SK-N-SH (cell line): Measurements from ENCODE around the gene RIN3. TPM values are rescaled to one million over a fixed set of nuclear protein-coding genes. Genes with fewer than 3 reads are reported as not detected.

Experiments
- CTCF ChIA-PET: fragments of 300-600, 350-600 bp; formaldehyde crosslinking; extraction: SDS; loops from one replicate; lab custom pipeline; 2021; lab: Yijun Ruan, JAX
- POLR2A ChIA-PET: fragments of 350-600 bp; sonication (Branson Sonifier 250); formaldehyde crosslinking; extraction: SDS; loops from one replicate; lab custom pipeline; 2020; ENCODE audit warnings: antibody characterized with exemption, inconsistent platforms; lab: Yijun Ruan, JAX
- DNase-seq: peaks from one replicate; pipeline ENCODE4 v3.0.0; 2012
- H2AFZ ChIP-seq: fragments of 200-600 bp; sonication (generic); 2 replicates; pipeline ENCODE4 v1.8.1; 2016; ENCODE audit warnings: antibody characterized with exemption, mild to moderate bottlenecking, low read depth
- H3F3A ChIP-seq: fragments of 200-600 bp; sonication (generic); replicated peaks from 2 replicates; pipeline ENCODE3; 2016; ENCODE audit warnings: antibody characterized with exemption, mild to moderate bottlenecking; ENCODE audit not compliant: insufficient read depth
- H3K27ac ChIP-seq, 2 experiments: fragments of 200-500 bp in 1 of 2; fragments of 200-600 bp in 1 of 2; sonication (Bioruptor generic) in 1 of 2; sonication (generic), shearing (Covaris generic) in 1 of 2; 2 replicates each; pipeline versions ENCODE4 v1.5.1 to v1.6.1; 2014 to 2016; ENCODE audit warnings: low read depth in 2 of 2, inconsistent platforms in 1 of 2, low read length in 1 of 2, mild to moderate bottlenecking in 1 of 2, mixed read lengths in 1 of 2
- H3K27me3 ChIP-seq: fragments of 200-600 bp; sonication (generic), shearing (Covaris generic); 2 replicates; pipeline ENCODE4 v1.6.1; 2016; ENCODE audit warnings: mixed run types; ENCODE audit not compliant: insufficient read depth
- H3K36me3 ChIP-seq, 2 experiments: fragments of 200-500 bp in 1 of 2; fragments of 200-600 bp in 1 of 2; sonication (Bioruptor generic) in 1 of 2; sonication (generic) in 1 of 2; replicated peaks in 1 of 2; 2 replicates each; pipeline versions ENCODE3 to v1.5.1; 2014 to 2016; ENCODE audit warnings: low read length in 1 of 2, mild to moderate bottlenecking in 1 of 2; ENCODE audit not compliant: insufficient read depth in 2 of 2, control insufficient read depth in 1 of 2
- H3K4me1 ChIP-seq, 2 experiments: fragments of 200-500 bp in 1 of 2; fragments of 200-600 bp in 1 of 2; sonication (Bioruptor generic) in 1 of 2; sonication (generic), shearing (Covaris generic) in 1 of 2; 2 replicates each; pipeline versions ENCODE4 v1.5.1 to v1.6.1; 2014 to 2016; ENCODE audit warnings: low read depth in 1 of 2, low read length in 1 of 2, mixed run types in 1 of 2; ENCODE audit not compliant: insufficient read depth in 2 of 2, control insufficient read depth in 1 of 2
- H3K4me2 ChIP-seq: fragments of 200-600 bp; sonication (generic), shearing (Covaris generic); 2 replicates; pipeline ENCODE4 v1.6.1; 2017; ENCODE audit warnings: mixed run types
- H3K4me3 ChIP-seq, 2 experiments: fragments of 200-500 bp in 1 of 2; fragments of 200-600 bp in 1 of 2; sonication (Bioruptor generic) in 1 of 2; sonication (generic), shearing (Covaris generic) in 1 of 2; 2 replicates each; pipeline versions ENCODE4 v1.5.1 to v1.8.1; 2014 to 2016; ENCODE audit warnings: low read depth in 2 of 2, inconsistent platforms in 1 of 2, low read length in 1 of 2, mild to moderate bottlenecking in 1 of 2, mixed read lengths in 1 of 2, moderate library complexity in 1 of 2
- H3K79me2 ChIP-seq: fragments of 200-600 bp; sonication (generic); 2 replicates; pipeline ENCODE4 v1.8.1; 2017; ENCODE audit warnings: mild to moderate bottlenecking; ENCODE audit not compliant: insufficient read depth
- H3K9ac ChIP-seq: fragments of 200-600 bp; sonication (generic); 2 replicates; pipeline ENCODE4 v1.6.1; 2017; ENCODE audit warnings: mixed run types
- H3K9me2 ChIP-seq: fragments of 200-600 bp; sonication (generic); 2 replicates; pipeline ENCODE4 v1.6.1; 2017; ENCODE audit warnings: mixed run types
- H3K9me3 ChIP-seq: fragments of 200-600 bp; sonication (generic); 2 replicates; pipeline ENCODE4 v1.6.1; 2017; ENCODE audit warnings: mixed run types, mild to moderate bottlenecking, moderate library complexity
- H4K20me1 ChIP-seq: fragments of 200-600 bp; sonication (generic); 2 replicates; pipeline ENCODE4 v1.6.1; 2017; ENCODE audit warnings: mild to moderate bottlenecking, mixed run types; ENCODE audit not compliant: insufficient read depth
- CTCF ChIP-seq: fragments of 200-600 bp; sonication (generic); IDR thresholded peaks from 2 replicates; pipeline ENCODE4 v1.6.1; 2017; ENCODE audit warnings: antibody characterized with exemption, mild to moderate bottlenecking, moderate library complexity
- FOSL2 ChIP-seq: IDR thresholded peaks from 2 replicates; pipeline ENCODE4 v1.4.0; 2012; ENCODE audit warnings: low read depth, mild to moderate bottlenecking, moderate library complexity, borderline replicate concordance
- FOXJ3 ChIP-seq: sonication (generic); formaldehyde crosslinking; IDR thresholded peaks from 2 replicates; pipeline ENCODE4 v1.5.1; 2020; ENCODE audit warnings: mild to moderate bottlenecking, missing genetic modification reagents
- JUND ChIP-seq: IDR thresholded peaks from 2 replicates; pipeline ENCODE4 v1.4.0; 2012
- MAX ChIP-seq: IDR thresholded peaks from 2 replicates; pipeline ENCODE4 v1.4.0; 2012; ENCODE audit warnings: low read depth
- MEF2A ChIP-seq: IDR thresholded peaks from 2 replicates; pipeline ENCODE4 v1.4.0; 2012; ENCODE audit warnings: low read depth, borderline replicate concordance
- NFIC ChIP-seq: IDR thresholded peaks from 2 replicates; pipeline ENCODE4 v1.4.0; 2012; ENCODE audit warnings: borderline replicate concordance
- PBX3 ChIP-seq: IDR thresholded peaks from 2 replicates; pipeline ENCODE4; 2012
- POLR2AphosphoS5 ChIP-seq: IDR thresholded peaks from 2 replicates; pipeline ENCODE4 v1.6.1; 2012; ENCODE audit warnings: low read depth, low read length
- RCOR1 ChIP-seq: fragments of 150-350 bp; IDR thresholded peaks from 2 replicates; pipeline ENCODE4 v1.6.1; 2017; ENCODE audit warnings: antibody characterized with exemption, low read length
- REST ChIP-seq: IDR thresholded peaks from 2 replicates; pipeline ENCODE4 v1.6.1; 2012; ENCODE audit warnings: mild to moderate bottlenecking, low read depth, low read length, moderate library complexity
- RFX5 ChIP-seq: IDR thresholded peaks from 2 replicates; pipeline ENCODE4 v1.6.1; 2012; ENCODE audit warnings: mild to moderate bottlenecking, improper control_type of control experiment, low read length
- TCF12 ChIP-seq: IDR thresholded peaks from 2 replicates; pipeline ENCODE4 v1.4.0; 2012
- TEAD4 ChIP-seq: IDR thresholded peaks from 2 replicates; pipeline ENCODE4 v1.4.0; 2012; ENCODE audit warnings: mild to moderate bottlenecking, borderline replicate concordance; ENCODE audit not compliant: insufficient read depth
- USF1 ChIP-seq: IDR thresholded peaks from 2 replicates; pipeline ENCODE4 v1.4.0; 2012; ENCODE audit warnings: low read depth, borderline replicate concordance
- YY1 ChIP-seq: IDR thresholded peaks from 2 replicates; pipeline ENCODE4 v1.4.0; 2012; ENCODE audit warnings: low read depth, mild to moderate bottlenecking
- ZBTB33 ChIP-seq: IDR thresholded peaks from 2 replicates; pipeline ENCODE4 v1.4.0; 2012; ENCODE audit warnings: low read depth, borderline replicate concordance
- WGBS: methylation state at CpG from one replicate; pipeline ENCODE4 v1.1.6; 2017; ENCODE audit warnings: low lambda C conversion rate; 5-methylcytosine and 5-hydroxymethylcytosine counted together
- polyA plus RNA-seq, 3 experiments: library from polyadenylated mRNA; depleted of rRNA; stranded (reverse); fragments of >200 nt; gene quantifications; 2 replicates each; pipeline ENCODE4 v1.2.3, GENCODE V29; 2012

Gene RIN3
- polyA plus RNA-seq, 1 of the 3 experiments (the other 2 are of a cell fraction): 12.4 TPM

- TF ChIP-seq YY1 (no peak), RCOR1 (no peak)
Observed at GRCh38 chr14:92499234-92499633, 14.3 kb upstream of the RIN3 start (continued).

- no peak overlapping the region for H3K9ac ChIP-seq
Observed at GRCh38 chr14:92500491-92500941, 13.1 kb upstream of the RIN3 start.

More at GRCh38 chr14:92500491-92500941, 13.1 kb upstream of the RIN3 start:
- Histone ChIP-seq H3K4me1 (peaks cover 0 to 29% of the 10 kb centered on the region in 2 experiments; a peak in 2 of 4 replicates), H3K9me3 (no peaks in the 10 kb centered on the region), H3K27ac (no peak overlapping the region), H3K27me3 (no peaks in the 10 kb centered on the region), H3K36me3 (no peaks in the 10 kb centered on the region), H3K9me2 (no peaks in the 10 kb centered on the region), H2AFZ (no peak overlapping the region; the same call in 1 of the 2 replicates), H4K20me1 (no peaks in the 10 kb centered on the region), H3K4me2 (no peak overlapping the region), H3K79me2 (no peaks in the 10 kb centered on the region), H3F3A (peaks cover 38% of the 10 kb centered on the region), H3K4me3 (no peak overlapping the region)
- TF ChIP-seq MEF2A (no peak), POLR2AphosphoS5 (no peak), MAX (no peak), REST (no peak), FOXJ3 (CRISPR knock-in tag) (no peak), CTCF (no peak), RFX5 (no peak), TEAD4 (no peak), ZBTB33 (no peak), JUND (no peak), USF1 (no peak), TCF12 (no peak), NFIC (no peak), PBX3 (no peak), FOSL2 (no peak)
- CTCF ChIA-PET: interaction anchor here (1.0 kb wide), 1 partner anchor 187 kb away, joined by 4 read pairs; no protein-coding TSS in a partner anchor
- POLR2A ChIA-PET: no interaction called here
- no peak for DNase-seq
- 62% methylated on average over 5 of the region's 6 CpGs for WGBS
